ENCODE data around the gene MYOCD.
A peak's percentile ranks its signal among the peaks of the same experiment; 100 is the strongest.

MYOCD gene

DNA sequence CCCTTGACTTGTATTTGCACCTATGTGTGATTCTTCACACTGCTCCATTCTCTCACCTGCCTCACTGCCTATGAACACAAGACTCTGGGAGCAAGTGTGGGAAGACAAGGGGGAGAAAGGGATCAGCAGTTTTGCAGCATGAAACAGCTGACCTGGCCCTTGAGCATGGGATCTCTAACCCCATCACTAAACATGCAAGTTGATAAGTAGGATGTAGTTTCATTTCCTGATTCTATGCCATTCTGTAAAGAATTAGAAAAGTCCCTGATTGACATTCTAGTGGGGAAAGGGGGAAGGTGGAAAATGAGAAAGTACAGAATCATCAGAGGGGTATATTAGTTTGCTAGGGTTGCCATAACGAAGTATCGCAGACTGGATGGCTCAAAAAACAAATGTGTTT, 25.3 kb upstream of the MYOCD start:
- Histone ChIP-seq H3K4me3 (ENCODE audit: low read depth, low read length) (no peak overlapping the region), H3K27ac (ENCODE audit: extremely low read depth, low read depth, low read length) (no peak overlapping the region), H3K4me1 (ENCODE audit: control insufficient read depth, insufficient read depth, low read length) (no peaks in the 10 kb centered on the region), H3K9me3 (ENCODE audit: control insufficient read depth, insufficient read depth, low read depth, low read length) (no peaks in the 10 kb centered on the region), H3K36me3 (ENCODE audit: control insufficient read depth in 2 of 2, insufficient read depth in 1 of 2, low read length in 2 of 2) (no peaks in the 10 kb centered on the region)
- TF ChIP-seq ZNF37A (tag by site-specific recombination; IDR thresholded peaks at IDR 0.05): no peak
- no peak for TF ChIP-seq PRDM1 (tag by site-specific recombination; IDR thresholded peaks at IDR 0.05)
- TF ChIP-seq, protein P1, sequence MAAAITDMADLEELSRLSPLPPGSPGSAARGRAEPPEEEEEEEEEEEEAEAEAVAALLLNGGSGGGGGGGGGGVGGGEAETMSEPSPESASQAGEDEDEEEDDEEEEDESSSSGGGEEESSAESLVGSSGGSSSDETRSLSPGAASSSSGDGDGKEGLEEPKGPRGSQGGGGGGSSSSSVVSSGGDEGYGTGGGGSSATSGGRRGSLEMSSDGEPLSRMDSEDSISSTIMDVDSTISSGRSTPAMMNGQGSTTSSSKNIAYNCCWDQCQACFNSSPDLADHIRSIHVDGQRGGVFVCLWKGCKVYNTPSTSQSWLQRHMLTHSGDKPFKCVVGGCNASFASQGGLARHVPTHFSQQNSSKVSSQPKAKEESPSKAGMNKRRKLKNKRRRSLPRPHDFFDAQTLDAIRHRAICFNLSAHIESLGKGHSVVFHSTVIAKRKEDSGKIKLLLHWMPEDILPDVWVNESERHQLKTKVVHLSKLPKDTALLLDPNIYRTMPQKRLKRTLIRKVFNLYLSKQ (tag by site-specific recombination; IDR thresholded peaks at IDR 0.05; ENCODE audit: borderline replicate concordance): no peak
- no peak for TF ChIP-seq TCF7L2 (IDR thresholded peaks at IDR 0.05; ENCODE audit: borderline replicate concordance, low read depth, low read length)
- TF ChIP-seq, protein P2, sequence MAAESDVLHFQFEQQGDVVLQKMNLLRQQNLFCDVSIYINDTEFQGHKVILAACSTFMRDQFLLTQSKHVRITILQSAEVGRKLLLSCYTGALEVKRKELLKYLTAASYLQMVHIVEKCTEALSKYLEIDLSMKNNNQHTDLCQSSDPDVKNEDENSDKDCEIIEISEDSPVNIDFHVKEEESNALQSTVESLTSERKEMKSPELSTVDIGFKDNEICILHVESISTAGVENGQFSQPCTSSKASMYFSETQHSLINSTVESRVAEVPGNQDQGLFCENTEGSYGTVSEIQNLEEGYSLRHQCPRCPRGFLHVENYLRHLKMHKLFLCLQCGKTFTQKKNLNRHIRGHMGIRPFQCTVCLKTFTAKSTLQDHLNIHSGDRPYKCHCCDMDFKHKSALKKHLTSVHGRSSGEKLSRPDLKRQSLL (tag by site-specific recombination; IDR thresholded peaks at IDR 0.05): no peak
- TF ChIP-seq ZNF248 (tag by site-specific recombination; IDR thresholded peaks at IDR 0.05): no peak
- no peak for TF ChIP-seq ZNF626 (tag by site-specific recombination; IDR thresholded peaks at IDR 0.05)
- no peak for TF ChIP-seq GLI2 (tag by site-specific recombination; IDR thresholded peaks at IDR 0.05; ENCODE audit: borderline replicate concordance, low read depth)
- POLR2A ChIA-PET: no interaction called here
- CTCF ChIA-PET: interaction anchor here (0.6 kb wide), 1 partner anchor 1274 kb away, joined by 5 read pairs; no protein-coding TSS in a partner anchor

DNA sequence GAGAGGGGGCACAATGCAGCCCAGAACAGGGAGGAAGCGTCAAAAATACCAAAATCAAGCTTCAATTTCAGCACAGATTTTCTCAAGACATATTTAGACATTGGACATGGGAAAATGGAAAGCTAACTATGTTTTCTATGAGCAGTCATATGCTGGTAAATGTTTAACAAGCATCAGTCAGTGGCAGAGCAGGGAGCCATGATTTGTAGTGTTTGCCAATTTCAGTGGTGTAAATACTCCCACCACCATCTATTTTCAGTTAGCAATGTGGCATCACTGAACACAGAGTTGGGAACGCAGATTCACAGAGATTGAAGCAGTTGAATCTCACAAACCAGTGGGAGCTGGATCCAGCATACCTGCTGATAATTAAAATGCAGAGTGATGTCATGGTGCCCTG, 24.6 kb upstream of the MYOCD start:
- H3K4me3 ChIP-seq (ENCODE audit: low read depth, low read length): no peak overlapping the region
- ChIA-PET POLR2A (no interaction called here), CTCF (no interaction called here)
- TF ChIP-seq ZNF473 (tag by site-specific recombination; IDR thresholded peaks at IDR 0.05): no peak
- TF ChIP-seq ZNF626 (tag by site-specific recombination; IDR thresholded peaks at IDR 0.05): no peak
- peak; percentile 72; the same call in 1 of the 2 replicates for TF ChIP-seq ZNF112 (tag by site-specific recombination; IDR thresholded peaks at IDR 0.05)
- TF ChIP-seq WT1 (tag by site-specific recombination; IDR thresholded peaks at IDR 0.05): no peak
- no peak overlapping the region for H3K27ac ChIP-seq (ENCODE audit: extremely low read depth, low read depth, low read length)
- no peaks in the 10 kb centered on the region for H3K4me1 ChIP-seq (ENCODE audit: control insufficient read depth, insufficient read depth, low read length)
- H3K9me3 ChIP-seq (ENCODE audit: control insufficient read depth, insufficient read depth, low read depth, low read length): no peaks in the 10 kb centered on the region
- H3K36me3 ChIP-seq (ENCODE audit: control insufficient read depth in 2 of 2, insufficient read depth in 1 of 2, low read length in 2 of 2): no peaks in the 10 kb centered on the region

DNA sequence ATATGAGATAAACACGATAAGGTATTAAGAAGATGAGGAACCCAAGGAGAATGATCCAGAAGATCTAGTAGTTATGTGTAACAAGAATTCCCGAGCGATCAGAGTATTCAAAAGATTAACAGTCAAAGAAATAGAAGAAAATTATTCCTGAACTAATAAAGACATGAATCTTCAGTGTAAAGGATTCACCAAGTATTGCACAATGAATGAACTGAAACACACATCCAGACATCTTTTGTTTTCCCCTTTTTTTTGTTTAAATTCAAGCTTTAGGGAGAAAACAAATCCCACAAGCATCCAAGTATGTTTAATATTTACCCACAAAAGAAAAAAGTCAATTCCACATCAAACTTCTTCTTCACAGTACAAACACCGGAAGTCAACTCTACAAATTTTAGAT, 23.7 kb upstream of the MYOCD start:
- Histone ChIP-seq H3K4me1 (ENCODE audit: control insufficient read depth, insufficient read depth, low read length) (no peaks in the 10 kb centered on the region), H3K27ac (ENCODE audit: extremely low read depth, low read depth, low read length) (no peak overlapping the region), H3K36me3 (ENCODE audit: control insufficient read depth in 2 of 2, insufficient read depth in 1 of 2, low read length in 2 of 2) (no peaks in the 10 kb centered on the region), H3K4me3 (ENCODE audit: low read depth, low read length) (no peak overlapping the region), H3K9me3 (ENCODE audit: control insufficient read depth, insufficient read depth, low read depth, low read length) (no peaks in the 10 kb centered on the region)
- TF ChIP-seq, protein P3, sequence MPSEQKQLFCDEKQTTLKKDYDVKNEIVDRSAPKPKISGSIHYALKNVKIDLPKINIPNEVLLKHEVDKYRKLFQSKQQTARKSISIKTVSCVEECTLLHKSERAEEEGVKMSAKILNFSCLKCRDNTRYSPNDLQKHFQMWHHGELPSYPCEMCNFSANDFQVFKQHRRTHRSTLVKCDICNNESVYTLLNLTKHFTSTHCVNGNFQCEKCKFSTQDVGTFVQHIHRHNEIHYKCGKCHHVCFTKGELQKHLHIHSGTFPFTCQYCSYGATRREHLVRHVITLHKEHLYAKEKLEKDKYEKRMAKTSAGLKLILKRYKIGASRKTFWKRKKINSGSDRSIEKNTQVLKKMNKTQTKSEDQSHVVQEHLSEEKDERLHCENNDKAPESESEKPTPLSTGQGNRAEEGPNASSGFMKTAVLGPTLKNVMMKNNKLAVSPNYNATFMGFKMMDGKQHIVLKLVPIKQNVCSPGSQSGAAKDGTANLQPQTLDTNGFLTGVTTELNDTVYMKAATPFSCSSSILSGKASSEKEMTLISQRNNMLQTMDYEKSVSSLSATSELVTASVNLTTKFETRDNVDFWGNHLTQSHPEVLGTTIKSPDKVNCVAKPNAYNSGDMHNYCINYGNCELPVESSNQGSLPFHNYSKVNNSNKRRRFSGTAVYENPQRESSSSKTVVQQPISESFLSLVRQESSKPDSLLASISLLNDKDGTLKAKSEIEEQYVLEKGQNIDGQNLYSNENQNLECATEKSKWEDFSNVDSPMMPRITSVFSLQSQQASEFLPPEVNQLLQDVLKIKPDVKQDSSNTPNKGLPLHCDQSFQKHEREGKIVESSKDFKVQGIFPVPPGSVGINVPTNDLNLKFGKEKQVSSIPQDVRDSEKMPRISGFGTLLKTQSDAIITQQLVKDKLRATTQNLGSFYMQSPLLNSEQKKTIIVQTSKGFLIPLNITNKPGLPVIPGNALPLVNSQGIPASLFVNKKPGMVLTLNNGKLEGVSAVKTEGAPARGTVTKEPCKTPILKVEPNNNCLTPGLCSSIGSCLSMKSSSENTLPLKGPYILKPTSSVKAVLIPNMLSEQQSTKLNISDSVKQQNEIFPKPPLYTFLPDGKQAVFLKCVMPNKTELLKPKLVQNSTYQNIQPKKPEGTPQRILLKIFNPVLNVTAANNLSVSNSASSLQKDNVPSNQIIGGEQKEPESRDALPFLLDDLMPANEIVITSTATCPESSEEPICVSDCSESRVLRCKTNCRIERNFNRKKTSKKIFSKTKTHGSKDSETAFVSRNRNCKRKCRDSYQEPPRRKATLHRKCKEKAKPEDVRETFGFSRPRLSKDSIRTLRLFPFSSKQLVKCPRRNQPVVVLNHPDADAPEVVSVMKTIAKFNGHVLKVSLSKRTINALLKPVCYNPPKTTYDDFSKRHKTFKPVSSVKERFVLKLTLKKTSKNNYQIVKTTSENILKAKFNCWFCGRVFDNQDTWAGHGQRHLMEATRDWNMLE (tag by site-specific recombination; conservative IDR thresholded peaks at IDR 0.05; ENCODE audit: low read depth): no peak
- ChIA-PET CTCF (no interaction called here), POLR2A (no interaction called here)
